CD4-positive, alpha-beta T cell treated with Interleukin-12 subunit alpha and Interleukin-12 subunit beta, for 1 hour (primary cell): Measurements from ENCODE around the gene NR1H4.
"Not testable (repeated sequence)": the region's sequence is repeated elsewhere in the genome, so short reads cannot be mapped to it uniquely, and the experiment has no call there.

ENCODE experiments used
- DNase-seq: peaks from one replicate; pipeline ENCODE4 v3.0.0-alpha.2; 2020

Gene NR1H4

DNA sequence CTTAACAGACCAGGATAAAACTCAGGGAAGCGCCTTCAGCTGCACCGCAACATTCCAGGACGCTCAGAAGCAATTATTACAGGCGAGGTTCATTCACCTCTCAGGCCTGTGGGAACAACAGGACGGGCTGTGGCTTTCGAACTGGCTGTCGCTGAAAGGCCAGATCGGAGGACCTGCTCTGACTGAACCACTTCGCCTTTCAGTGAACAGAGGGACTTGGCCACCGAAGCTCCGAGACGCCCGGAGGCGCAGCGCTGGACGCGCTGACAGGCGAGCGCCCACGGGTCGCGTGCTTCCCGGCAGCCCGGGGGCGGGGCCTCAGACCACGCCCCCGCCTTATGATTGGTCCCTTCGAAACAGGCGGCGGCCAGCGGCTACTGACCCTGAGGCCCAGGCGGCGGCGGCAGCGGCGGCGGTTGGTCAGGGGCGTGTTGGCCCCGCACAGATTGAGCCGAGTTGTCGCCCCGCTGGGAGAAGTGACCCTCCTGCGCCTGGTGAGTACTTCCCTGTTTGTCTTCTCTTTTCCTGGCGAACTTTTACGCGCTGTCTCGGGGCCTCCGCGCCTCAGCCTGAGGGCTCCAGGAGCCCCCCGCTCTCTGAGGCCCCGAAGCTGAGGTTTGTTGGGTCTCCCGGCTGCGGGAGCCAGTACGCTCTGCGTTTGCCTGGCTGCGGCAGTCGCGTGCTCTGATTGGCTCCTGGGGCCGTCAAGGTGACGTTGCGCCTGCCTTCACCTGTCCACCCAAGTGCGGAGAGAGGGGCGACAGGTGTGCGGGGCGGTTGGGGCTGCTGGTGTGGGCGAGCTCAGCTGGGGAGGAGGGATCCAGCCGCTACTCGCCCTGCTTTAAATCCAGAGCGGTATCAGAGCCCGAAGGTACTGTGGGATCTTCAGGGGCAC lies 99.9 kb downstream of the NR1H4 start, which contains the start of gene GAS2L3:
Gene GAS2L3, plus strand, starts transcription at position 393 of the 895 bp plus-strand sequence. CDS start 21,221 bp downstream, outside the sequence.
- peak; percentile 60 for DNase-seq

GRCh38 chr12:100574187-100575074 lies 100.8 kb downstream of the NR1H4 start:
- DNase-seq, result no peak

DNA sequence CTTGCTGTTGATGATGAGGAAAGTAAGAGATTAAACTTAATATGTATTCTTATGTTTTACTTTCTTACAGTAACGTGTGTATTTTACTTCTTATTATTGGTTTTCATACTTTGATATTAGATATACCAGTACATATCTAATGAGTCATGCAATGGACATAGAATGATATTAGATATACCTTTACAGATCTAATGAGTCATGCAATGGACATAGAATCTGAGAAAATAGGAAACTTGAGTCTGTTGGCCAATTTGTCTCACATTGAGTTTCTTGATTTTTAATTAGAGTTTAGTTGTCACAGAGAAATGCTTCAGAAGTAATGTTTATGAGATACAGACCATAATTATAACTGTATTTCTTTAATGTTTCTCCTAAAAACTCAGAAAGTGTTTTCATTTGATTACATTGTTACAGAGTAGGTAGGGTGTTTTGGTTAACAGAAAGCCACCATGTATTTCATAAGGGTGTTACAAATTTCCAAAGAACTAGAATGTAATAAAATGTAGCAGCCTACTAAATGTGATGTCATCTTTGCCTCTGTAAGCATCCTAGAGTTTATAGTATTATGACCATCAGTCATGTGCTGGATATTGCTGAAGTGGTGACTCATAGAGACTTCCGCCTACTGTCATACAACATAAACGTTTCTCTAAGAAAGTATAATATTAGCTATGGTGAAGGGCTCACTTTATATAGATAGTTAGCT lies 102.8 kb downstream of the NR1H4 start:
- DNase-seq, result no peak

GRCh38 chr12:100578923-100579322 lies 105.3 kb downstream of the NR1H4 start:
- DNase-seq, result no peak

- DNase-seq, result no peak
Observed at GRCh38 chr12:100579844-100580243, 106.2 kb downstream of the NR1H4 start.

- no peak for DNase-seq
Observed at GRCh38 chr12:100584256-100584655, 110.6 kb downstream of the NR1H4 start.

- DNase-seq, result no peak
Observed at GRCh38 chr12:100591979-100592378, 118.3 kb downstream of the NR1H4 start.

DNA sequence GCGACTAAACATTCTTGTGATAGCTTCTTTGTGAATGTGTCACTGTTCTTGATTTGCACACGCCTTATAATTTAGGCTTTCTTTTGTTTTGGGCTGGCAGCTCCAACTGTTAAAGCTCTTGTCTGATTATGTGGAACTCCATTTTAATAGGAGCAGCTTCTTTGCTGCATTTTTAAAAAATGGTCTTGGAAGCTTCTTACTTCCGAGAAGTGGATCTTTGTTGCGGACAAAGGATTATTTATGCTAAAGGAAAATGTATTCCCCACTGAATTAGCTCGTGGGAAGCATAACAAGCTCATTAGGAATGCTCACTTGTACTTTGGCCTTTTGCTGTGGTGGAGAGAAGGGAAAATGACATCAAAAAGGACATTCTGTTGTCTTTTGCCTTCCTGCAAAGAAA lies 119.8 kb downstream of the NR1H4 start:
- DNase-seq, result no peak

DNA sequence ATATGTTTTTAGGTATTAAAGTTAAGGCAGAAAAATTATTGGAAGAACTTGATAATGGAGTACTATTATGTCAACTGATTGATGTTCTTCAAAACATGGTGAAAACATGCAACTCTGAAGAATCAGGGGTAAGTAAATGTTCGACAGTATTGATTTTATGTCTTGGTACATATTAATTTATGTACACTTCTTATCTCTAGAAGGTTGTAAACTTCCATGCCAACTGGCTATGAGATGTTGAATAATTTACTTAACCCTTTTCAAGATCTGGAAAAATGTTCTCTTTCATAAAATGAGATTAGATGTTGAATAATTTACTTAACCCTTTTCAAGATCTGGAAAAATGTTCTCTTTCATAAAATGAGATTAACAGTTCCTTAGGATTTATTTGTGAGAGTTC lies 128.0 kb downstream of the NR1H4 start:
- no peak for DNase-seq

DNA sequence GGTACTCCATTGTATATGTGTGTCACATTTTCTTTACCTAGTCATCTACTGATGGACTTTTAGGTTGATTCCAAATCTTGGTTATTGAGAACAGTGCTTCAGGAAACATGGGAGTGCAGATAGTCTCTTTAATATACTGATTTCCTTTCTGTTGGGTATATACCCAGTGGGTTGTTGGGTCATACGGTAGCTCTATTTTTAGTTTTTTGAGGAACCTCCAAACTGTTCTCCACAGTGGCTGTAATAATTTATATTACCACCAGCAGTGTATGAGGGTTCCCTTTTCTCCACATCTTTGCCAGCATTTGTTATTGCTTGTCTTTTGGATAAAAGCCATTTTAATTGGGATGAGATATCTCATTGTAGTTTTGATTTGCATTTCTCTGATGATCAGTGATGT lies 129.3 kb downstream of the NR1H4 start:
- DNase-seq, result not testable (repeated sequence)

- DNase-seq, result no peak
Observed at GRCh38 chr12:100608776-100609175, 135.1 kb downstream of the NR1H4 start.

DNA sequence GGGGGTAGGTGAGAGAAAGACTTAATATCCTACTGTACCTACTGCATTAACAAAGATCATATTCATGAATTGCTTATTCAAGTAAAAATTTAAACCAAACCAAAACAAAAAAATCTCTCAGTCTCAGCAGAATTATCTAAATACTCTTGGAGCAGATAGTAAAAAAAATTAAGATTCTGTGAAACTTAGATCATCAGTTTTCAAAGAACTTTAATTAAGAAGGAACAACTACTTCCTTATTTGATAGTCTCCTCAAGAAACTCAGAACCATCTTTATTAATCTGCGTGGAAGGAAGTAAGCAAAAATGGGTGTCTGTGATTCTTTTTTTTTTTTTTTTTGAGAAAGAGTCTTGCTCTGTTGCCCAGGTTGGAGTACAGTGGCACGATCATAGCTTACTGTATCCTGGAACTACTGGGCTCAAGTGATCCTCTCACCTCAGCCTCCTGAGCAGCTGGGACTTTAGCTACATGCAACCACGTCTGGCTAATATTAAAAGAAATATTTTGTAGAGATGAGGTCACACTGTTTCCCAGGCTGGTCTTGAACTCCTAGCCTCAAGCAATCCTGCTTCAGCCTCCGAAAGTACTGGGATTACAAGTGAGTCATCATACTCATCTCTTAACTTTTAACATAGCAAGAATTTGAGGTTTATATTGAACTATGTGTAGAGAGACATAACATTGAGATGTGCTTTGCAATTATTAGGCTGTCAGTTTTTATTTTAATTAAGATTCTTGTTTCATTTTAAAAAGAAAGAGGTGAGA lies 137.2 kb downstream of the NR1H4 start:
- no peak for DNase-seq

DNA sequence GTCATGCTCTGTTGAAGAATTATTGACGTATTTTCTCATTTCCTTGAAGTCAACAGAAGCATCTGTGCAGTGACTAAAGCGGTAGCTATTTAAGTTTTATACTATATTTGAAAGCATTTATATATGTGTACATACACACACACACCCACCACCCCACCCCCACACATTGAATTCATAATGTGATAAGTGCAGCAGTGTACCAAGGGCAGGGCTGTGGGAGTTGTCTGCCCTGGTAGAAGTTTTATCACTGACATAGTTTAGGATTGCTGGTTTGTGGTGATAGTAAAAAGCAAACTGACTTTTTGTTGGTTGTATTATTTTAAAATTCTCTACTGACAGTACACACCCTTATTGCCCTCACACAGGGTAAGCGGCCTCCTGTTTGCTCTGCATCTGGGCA lies 138.9 kb downstream of the NR1H4 start:
- DNase-seq, result no peak
